Lower leg skin (tissue), 3 donors: ENCODE measurements around the gene KITLG.

Source experiments
- POLR2A ChIP-seq, 2 donors: fragments of 450-650 bp; IDR thresholded peaks; one replicate each; pipeline ENCODE4 v1.6.1; 2016 to 2017; ENCODE audit warnings: antibody characterized with exemption in 2 of 2, mild to moderate bottlenecking in 1 of 2, moderate library complexity in 1 of 2
- TF ChIP-seq, protein P1 (sequence below), 3 donors: fragments of 450-650 bp; IDR thresholded peaks; one replicate each; pipeline ENCODE4 v1.5.1; 2016; ENCODE audit warnings: antibody characterized with exemption in 3 of 3, mild to moderate bottlenecking in 3 of 3, moderate library complexity in 2 of 3

DNA sequence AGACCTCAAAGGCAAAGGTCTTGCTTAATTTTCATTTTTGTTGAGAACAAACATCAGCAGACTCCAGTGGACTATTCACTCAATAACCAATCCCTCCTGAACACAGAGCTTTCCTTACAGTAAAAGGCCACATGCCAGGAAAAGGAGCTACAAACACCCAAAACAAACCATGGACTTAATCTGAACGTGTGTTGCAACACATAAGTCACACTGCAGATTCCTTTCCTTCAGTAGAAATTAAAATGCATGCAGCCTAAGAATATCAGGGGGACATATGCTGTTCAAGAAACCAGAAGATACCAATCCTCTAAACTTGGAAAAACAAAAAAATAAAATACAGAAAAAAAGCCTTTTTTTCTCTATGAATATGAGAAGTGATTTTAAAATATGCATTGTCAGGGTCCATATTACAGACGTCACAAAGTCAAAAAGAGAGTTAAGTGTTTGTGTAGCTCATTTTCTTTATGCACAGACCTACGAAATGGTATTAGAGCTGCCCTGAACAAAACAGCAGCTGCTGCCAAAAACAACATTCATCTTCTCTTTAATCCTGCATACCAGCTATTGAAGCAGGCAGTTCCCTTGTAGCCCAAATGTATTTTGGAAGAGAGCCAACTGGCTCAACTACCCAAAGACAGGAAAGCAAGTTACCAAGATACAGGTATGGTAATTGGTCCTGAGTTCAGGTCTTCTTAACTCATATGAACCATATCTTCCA is 26.2 kb downstream of the KITLG start:
- no peak for TF ChIP-seq POLR2A (IDR thresholded peaks at IDR 0.05)
- TF ChIP-seq, protein P1, sequence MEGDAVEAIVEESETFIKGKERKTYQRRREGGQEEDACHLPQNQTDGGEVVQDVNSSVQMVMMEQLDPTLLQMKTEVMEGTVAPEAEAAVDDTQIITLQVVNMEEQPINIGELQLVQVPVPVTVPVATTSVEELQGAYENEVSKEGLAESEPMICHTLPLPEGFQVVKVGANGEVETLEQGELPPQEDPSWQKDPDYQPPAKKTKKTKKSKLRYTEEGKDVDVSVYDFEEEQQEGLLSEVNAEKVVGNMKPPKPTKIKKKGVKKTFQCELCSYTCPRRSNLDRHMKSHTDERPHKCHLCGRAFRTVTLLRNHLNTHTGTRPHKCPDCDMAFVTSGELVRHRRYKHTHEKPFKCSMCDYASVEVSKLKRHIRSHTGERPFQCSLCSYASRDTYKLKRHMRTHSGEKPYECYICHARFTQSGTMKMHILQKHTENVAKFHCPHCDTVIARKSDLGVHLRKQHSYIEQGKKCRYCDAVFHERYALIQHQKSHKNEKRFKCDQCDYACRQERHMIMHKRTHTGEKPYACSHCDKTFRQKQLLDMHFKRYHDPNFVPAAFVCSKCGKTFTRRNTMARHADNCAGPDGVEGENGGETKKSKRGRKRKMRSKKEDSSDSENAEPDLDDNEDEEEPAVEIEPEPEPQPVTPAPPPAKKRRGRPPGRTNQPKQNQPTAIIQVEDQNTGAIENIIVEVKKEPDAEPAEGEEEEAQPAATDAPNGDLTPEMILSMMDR (IDR thresholded peaks at IDR 0.05): no peak
